ENCODE results near the gene CTDP1. TPM values are rescaled to one million over a fixed set of nuclear protein-coding genes. Genes with fewer than 3 reads are reported as not detected.

Gene CTDP1
- total and polyA plus RNA-seq, 9 of the 15 experiments (the other 6 are each of a cell fraction or from before 2014, with no cell fraction given) = 0.07 to 19.2 (median 4.0) TPM

DNA sequence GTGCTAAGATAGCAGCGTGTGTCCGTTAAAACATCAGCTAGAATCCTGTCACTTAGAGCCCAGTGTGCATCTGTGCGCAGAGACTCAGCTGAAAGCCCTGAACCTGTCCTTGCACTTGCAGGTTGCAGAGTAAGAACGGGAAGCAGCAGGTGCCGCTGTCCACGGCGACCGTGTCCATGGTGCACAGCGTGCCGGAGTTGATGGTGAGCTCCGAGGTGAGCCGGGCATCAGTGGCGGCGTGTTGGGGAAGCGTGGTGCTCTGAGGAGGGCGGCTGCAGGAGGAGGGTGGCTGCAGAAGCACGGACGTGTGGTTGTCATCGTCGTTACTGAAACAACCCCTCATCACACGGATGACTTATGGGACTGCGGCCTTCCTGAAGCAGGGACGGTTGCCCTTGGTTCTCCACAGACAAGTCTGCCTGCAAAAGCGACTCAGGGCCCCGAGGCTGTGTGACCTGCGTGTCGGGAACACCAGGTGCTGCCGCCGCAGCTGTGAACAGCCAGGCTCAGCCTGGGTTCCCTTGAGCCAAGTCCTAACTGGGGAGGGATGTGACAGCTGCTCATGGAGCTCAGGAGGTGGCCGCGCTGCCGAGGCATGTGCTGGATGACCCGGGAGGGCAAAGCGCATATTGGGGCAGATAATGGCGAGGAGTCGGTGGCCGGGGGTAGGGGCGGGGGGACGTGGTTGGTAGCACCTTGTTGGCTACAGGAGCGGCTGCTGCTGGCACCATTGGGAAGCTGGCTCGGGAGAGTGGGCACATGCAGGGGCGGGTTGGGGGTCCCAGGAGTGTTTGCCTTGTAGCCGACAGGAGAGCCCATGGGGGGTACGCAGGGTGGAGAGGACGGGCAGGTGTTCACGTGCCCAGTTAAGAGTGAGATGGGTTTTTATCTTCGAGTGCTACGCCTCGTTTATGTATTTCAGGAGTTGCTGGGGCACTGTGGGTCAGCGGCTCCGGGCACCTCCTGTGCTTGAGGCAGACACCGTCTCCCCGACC is 16.6 kb downstream of the CTDP1 start (continued):
- TF ChIP-seq, protein P1, sequence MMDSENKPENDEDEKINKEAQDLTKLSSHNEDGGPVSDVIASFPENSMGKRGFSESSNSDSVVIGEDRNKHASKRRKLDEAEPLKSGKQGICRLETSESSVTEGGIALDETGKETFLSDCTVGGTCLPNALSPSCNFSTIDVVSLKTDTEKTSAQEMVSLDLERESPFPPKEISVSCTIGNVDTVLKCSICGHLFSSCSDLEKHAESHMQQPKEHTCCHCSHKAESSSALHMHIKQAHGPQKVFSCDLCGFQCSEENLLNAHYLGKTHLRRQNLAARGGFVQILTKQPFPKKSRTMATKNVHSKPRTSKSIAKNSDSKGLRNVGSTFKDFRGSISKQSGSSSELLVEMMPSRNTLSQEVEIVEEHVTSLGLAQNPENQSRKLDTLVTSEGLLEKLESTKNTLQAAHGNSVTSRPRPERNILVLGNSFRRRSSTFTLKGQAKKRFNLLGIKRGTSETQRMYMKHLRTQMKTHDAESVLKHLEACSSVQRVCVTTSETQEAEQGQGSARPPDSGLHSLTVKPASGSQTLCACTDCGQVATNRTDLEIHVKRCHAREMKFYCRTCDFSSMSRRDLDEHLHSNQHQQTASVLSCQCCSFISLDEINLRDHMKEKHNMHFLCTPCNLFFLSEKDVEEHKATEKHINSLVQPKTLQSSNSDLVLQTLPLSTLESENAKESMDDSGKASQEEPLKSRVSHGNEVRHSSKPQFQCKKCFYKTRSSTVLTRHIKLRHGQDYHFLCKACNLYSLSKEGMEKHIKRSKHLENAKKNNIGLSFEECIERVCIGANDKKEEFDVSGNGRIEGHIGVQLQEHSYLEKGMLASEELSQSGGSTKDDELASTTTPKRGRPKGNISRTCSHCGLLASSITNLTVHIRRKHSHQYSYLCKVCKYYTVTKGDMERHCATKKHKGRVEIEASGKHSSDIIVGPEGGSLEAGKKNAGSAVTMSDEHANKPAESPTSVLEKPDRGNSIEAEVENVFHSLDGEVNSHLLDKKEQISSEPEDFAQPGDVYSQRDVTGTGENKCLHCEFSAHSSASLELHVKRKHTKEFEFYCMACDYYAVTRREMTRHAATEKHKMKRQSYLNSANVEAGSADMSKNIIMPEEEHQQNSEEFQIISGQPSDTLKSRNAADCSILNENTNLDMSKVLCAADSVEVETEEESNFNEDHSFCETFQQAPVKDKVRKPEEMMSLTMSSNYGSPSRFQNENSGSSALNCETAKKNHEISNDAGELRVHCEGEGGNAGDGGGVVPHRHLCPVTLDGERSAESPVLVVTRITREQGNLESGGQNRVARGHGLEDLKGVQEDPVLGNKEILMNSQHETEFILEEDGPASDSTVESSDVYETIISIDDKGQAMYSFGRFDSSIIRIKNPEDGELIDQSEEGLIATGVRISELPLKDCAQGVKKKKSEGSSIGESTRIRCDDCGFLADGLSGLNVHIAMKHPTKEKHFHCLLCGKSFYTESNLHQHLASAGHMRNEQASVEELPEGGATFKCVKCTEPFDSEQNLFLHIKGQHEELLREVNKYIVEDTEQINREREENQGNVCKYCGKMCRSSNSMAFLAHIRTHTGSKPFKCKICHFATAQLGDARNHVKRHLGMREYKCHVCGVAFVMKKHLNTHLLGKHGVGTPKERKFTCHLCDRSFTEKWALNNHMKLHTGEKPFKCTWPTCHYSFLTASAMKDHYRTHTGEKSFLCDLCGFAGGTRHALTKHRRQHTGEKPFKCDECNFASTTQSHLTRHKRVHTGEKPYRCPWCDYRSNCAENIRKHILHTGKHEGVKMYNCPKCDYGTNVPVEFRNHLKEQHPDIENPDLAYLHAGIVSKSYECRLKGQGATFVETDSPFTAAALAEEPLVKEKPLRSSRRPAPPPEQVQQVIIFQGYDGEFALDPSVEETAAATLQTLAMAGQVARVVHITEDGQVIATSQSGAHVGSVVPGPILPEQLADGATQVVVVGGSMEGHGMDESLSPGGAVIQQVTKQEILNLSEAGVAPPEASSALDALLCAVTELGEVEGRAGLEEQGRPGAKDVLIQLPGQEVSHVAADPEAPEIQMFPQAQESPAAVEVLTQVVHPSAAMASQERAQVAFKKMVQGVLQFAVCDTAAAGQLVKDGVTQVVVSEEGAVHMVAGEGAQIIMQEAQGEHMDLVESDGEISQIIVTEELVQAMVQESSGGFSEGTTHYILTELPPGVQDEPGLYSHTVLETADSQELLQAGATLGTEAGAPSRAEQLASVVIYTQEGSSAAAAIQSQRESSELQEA (IDR thresholded peaks at IDR 0.05; ENCODE audit: low read depth) = no peak
- TF ChIP-seq, protein P2, sequence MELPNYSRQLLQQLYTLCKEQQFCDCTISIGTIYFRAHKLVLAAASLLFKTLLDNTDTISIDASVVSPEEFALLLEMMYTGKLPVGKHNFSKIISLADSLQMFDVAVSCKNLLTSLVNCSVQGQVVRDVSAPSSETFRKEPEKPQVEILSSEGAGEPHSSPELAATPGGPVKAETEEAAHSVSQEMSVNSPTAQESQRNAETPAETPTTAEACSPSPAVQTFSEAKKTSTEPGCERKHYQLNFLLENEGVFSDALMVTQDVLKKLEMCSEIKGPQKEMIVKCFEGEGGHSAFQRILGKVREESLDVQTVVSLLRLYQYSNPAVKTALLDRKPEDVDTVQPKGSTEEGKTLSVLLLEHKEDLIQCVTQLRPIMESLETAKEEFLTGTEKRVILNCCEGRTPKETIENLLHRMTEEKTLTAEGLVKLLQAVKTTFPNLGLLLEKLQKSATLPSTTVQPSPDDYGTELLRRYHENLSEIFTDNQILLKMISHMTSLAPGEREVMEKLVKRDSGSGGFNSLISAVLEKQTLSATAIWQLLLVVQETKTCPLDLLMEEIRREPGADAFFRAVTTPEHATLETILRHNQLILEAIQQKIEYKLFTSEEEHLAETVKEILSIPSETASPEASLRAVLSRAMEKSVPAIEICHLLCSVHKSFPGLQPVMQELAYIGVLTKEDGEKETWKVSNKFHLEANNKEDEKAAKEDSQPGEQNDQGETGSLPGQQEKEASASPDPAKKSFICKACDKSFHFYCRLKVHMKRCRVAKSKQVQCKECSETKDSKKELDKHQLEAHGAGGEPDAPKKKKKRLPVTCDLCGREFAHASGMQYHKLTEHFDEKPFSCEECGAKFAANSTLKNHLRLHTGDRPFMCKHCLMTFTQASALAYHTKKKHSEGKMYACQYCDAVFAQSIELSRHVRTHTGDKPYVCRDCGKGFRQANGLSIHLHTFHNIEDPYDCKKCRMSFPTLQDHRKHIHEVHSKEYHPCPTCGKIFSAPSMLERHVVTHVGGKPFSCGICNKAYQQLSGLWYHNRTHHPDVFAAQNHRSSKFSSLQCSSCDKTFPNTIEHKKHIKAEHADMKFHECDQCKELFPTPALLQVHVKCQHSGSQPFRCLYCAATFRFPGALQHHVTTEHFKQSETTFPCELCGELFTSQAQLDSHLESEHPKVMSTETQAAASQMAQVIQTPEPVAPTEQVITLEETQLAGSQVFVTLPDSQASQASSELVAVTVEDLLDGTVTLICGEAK (IDR thresholded peaks at IDR 0.05) = no peak
- TF ChIP-seq, protein P2 (CRISPR knock-in tag; IDR thresholded peaks at IDR 0.05) = no peak
- TF ChIP-seq, protein P3, sequence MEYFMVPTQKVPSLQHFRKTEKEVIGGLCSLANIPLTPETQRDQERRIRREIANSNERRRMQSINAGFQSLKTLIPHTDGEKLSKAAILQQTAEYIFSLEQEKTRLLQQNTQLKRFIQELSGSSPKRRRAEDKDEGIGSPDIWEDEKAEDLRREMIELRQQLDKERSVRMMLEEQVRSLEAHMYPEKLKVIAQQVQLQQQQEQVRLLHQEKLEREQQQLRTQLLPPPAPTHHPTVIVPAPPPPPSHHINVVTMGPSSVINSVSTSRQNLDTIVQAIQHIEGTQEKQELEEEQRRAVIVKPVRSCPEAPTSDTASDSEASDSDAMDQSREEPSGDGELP (CRISPR knock-in tag; IDR thresholded peaks at IDR 0.05; ENCODE audit: borderline replicate concordance) = no peak
- TF ChIP-seq ZNF766 (CRISPR knock-in tag; conservative IDR thresholded peaks at IDR 0.05) = no peak
